Stimulated activated CD4-positive, alpha-beta T cell treated with anti-CD3 and anti-CD28 coated beads, Interleukin-1b, Interleukin-23, amount 100 ng/mL, for 1 hour (primary cell): ENCODE data around the gene POMP.

Source experiments
- DNase-seq, 2 donors: peaks; one replicate each; pipeline ENCODE4 v3.0.0-alpha.2; 2020; ENCODE audit warnings: low read depth in 2 of 2

Gene POMP, protein sequence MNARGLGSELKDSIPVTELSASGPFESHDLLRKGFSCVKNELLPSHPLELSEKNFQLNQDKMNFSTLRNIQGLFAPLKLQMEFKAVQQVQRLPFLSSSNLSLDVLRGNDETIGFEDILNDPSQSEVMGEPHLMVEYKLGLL

DNA sequence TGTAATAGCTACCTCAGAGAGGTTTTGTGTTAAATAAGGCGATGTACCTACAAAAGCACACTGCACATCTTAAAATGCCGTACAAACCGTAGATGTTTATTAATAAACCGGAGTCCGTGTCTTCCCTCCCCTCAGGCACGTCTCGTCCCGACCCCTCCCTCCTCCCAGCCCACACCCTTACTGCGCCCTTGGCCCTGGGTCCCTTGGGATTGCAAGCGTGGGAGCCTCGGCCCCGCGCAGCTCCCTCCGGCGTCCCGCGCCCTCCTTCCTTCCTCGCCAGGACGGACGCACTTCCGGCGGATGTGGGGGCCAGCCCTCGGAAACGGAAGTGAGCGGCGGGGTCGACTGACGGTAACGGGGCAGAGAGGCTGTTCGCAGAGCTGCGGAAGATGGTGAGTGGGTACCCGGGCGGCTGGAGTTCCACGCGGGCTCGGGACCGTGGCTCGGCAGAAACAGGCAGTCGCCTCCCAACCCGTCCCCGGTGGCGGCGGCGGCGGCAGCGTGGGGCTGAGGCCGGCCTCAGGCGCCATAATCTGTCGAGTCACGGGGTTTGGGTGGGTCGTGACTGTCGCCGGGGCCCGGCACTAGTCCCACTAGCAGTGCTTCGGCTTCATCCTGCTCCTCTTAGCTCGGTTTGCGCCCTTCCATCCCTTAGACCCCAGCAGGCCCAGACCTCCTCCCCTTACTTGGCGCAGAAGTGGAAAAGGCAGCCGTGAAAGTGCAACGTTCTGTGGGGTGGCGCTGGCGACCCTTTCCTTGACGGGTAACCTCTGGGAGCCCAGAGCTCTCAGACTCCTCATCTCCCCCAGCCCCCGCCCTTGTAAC, at the start of gene POMP:
TSS of gene POMP (plus strand) at position 335 of the 825 bp plus-strand sequence. CDS start at position 390, 55 bp downstream.
- peak; percentile 65 to 79 for DNase-seq

DNA sequence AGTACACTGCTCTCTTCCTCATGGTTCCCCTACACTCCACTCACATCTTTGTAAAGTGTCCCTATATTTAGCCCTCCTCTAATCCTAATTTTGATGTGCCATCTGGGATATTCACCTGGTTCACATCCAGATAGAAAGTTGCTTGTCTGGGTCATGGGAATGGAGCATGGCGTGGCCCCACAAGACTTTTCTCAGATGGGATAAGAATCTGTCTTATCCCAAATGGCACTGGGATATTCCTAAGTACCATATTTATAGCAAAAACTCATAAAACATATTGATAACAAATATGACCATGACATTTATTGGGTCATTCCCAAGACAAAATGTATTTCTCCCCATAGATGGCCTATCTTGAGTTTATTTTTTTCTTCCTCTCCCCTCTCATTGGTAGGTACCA, 49.5 kb upstream of the POMP start:
- no peak for DNase-seq

DNA sequence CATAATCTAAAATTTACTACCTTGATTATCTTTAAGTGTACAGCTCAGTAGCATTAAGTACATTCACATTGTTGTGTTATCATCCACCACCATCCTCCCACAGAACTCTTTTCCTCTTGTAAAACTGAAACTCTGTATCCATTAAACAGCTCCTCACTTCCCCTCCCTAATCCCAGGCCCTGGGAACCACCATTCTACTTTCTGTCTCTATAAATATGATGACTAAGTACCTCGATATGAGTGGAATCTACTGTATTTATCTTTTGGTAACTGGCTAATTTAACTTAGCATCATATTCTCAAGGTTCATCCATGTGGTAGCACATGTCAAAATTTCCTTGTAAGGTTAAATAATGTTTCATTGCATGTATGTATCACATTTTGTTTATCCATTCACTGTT, 49.0 kb upstream of the POMP start:
- no peak for DNase-seq

DNA sequence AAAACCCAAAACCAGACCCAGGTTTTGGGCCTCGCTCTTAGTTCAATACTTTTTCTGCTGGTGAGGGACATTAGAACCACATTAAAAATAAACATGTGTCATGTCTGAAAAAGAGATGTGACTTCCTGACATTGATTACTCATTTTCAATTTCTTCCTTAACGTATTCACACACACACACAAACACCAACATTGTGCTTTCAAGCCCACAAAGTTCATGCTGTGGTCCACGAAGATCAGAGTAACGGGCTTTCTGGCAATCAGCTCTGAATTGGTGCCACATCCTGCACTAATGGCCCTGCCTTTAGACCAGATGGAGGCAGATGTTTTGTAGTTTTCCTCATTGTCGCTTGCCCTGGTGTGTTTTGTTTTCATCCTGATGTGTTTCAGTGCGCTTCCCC, 47.9 kb upstream of the POMP start:
- DNase-seq, result no peak

DNA sequence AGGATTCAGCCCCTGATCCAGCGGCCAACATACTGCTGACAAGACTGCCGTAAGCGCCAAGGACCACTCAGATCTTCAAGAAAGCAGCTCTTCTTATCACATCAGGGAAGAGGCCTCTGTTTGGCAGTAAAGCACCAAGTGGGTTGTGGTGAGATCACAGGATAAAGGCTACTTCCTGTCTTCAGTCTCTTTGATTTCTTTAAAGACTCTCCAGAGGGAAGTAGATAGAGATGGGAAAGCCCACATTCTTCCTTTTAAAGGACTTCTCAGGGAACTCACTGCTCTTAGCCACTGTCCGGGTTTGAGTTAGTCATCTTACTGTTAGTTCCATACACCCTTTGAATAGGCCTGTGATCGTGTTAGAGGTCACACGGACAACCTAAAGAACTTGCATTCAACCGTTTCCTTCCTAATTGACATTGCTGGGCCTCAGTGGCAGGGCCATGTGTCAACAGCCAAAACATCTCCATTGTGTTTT, 47.2 kb upstream of the POMP start:
- no peak for DNase-seq

GRCh38 chr13:28613562-28613961, 45.4 kb upstream of the POMP start:
- no peak for DNase-seq

DNA sequence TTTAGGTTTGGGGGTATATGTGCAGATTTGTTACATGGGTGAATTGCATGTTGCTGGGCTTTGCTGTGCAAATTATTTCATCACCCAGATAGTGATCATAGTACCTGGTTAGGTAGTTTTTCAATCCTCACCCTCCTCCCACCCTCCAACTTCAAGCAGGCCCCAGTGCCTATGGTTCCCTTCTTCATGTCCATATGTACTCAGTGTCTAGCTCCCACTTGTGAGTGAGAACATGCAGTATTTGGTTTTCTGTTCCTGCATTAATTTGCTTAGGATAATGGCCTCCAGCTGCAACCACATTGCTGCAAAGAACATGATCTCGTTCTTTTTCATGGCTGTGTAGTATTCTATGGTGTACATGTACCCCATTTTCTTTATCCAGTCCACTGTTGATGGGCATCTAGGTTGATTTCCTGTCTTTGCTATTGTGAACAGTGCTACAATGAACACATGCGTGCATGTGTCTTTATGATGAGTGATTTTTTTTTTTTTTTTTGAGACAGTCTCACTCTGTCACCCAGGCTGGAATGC, 42.9 kb upstream of the POMP start:
- DNase-seq, result no peak

- DNase-seq, result no peak
Observed at GRCh38 chr13:28618230-28618994, 40.5 kb upstream of the POMP start.

GRCh38 chr13:28620011-28620830, 38.7 kb upstream of the POMP start:
- DNase-seq, result no peak

DNA sequence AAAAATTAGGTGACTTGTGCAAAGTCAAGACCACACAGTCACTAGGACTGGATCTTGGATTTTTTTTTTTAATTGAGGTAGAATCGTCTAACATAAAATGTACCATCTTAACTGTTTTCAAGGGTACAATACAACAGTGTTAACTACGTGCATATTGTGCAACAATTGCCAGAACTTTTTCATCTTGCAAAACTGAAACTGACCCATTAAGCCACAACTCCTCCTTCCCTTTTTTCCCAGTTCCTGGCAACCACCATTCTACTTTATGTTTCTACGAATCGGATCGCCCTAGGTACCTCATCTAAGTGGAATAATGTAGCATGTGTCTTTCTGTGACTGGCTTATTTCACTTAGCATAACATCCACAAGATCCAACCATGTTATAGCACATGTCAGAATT, 37.5 kb upstream of the POMP start:
- no peak for DNase-seq

DNA sequence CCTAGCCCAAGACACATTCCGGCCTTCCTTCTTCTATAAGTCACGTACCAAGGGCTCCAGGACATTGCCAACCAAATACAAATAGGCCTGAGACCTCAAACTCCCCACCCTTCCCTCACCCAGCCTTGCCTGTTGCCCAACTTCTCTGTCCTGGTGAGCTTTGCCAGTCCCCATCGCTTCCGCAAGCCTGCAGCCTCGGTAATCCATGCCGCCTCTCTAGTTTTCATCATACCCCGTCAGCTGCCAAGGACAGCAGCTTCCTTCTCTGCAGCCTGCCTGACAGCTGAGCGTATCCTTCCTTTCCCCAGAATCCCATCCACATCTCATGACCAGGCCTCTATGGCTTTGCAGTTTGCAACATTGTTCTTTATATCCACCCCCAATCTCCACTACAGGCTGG, 36.6 kb upstream of the POMP start:
- DNase-seq, result no peak

GRCh38 chr13:28623782-28624706, 34.9 kb upstream of the POMP start:
- DNase-seq, result no peak

DNA sequence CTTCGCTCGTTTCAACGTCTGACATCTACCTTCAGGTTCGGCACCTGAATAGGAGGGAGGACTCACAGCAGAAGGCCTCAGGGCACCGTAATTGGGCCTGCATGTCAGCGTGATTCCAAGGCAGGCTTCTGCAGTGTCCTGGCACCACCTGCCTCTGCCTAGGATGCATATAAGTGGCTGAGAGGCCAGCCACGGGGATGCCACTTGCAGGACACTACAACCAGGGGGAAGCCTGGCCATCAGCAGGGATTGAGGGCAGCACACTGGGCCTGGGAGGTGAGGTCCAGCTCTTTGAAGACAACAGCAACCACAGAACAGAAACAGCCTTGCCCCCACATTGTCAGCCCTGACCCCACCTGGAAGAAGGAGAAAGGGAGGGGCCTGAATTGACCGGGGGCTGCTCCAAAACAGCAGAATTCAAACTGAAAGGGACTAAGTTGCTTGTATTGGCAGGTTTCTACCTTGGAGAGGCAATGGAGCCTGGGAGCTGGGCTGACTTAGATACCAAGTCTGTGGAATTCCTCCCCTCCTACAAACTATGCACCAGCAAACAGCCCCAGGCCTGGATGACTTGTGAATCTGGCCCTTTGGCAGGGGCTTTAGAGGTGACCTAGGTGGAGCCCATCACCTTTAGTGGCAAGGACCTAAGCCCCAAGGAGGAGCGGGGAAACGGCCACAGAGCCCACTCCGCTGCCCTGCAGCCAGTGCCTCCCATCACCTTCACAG, 34.1 kb upstream of the POMP start:
- DNase-seq, result no peak

GRCh38 chr13:28626266-28626665, 32.7 kb upstream of the POMP start:
- DNase-seq, result no peak

GRCh38 chr13:28628241-28628640, 30.7 kb upstream of the POMP start:
- no peak for DNase-seq

DNA sequence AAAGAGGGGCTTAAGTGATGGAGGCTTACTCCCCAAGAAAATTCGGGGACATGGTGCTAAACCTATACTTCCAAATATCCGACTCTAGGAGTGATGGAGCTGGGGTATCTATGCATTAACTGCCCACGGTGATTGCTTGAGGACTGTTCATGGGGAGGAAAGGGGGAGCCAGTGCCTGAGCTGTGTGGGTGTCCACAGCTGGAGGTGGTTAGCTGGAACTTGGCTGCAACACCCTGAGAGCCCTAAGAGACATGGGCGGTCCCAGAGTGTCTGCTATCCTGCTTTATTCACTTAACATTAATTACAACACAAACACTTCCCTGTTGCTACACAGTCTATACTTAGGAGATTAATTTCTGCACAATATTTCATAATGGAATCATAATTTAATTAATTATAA, 28.1 kb upstream of the POMP start:
- DNase-seq, result no peak

GRCh38 chr13:28631801-28632200, 27.1 kb upstream of the POMP start:
- no peak for DNase-seq

GRCh38 chr13:28636069-28636468, 22.9 kb upstream of the POMP start:
- no peak for DNase-seq

GRCh38 chr13:28636677-28637317, 22.1 kb upstream of the POMP start:
- no peak for DNase-seq
